GM12878 (cell line): Measurements from ENCODE around the gene DKKL1. TPM values are rescaled to one million over a fixed set of nuclear protein-coding genes. Genes with fewer than 3 reads are reported as not detected.

Experiments
- ATAC-seq: fragments of 200-7000 bp; cut with Tn5 transposase; 3 replicates; pipeline ENCODE4 v1.9.1; 2020; ENCODE audit warnings: mild to moderate bottlenecking, moderate library complexity
- BruUV-seq: library from RNA; stranded (reverse); fragments of 400-500 nt; replicated peaks from 2 replicates; lab custom pipeline; 2021; lab: Mats Ljungman, UMichigan
- CTCF ChIA-PET: fragments of 300-600 bp; sonication (Branson Sonifier 250); formaldehyde crosslinking; extraction: SDS; loops from one replicate; lab custom pipeline; 2021; ENCODE audit warnings: inconsistent platforms; lab: Yijun Ruan, JAX
- POLR2A ChIA-PET: fragments of 350-600 bp; formaldehyde crosslinking; extraction: SDS; loops from one replicate; lab custom pipeline; 2021; ENCODE audit warnings: inconsistent platforms; lab: Charles Lee
- RAD21 ChIA-PET: fragments of 300-600 bp; sonication (Branson Sonifier 250); formaldehyde crosslinking; loops from one replicate; lab custom pipeline; 2023; ENCODE audit warnings: antibody characterized with exemption; ENCODE audit not compliant: unreplicated experiment; lab: Charles Lee
- SMC1A ChIA-PET: fragments of 300-600 bp; sonication (Branson Sonifier 250); formaldehyde crosslinking; loops from one replicate; lab custom pipeline; 2023; ENCODE audit not compliant: unreplicated experiment, uncharacterized antibody; lab: Charles Lee
- DNase-seq: peaks from one replicate; pipeline ENCODE4 v3.0.0-alpha.2; 2011; ENCODE audit warnings: low read depth, low spot score
- FAIRE-seq: peaks from 3 replicates; lab custom pipeline; 2011; peaks lifted over from hg19 to GRCh38; lab: Jason Lieb, UNC
- H2AFZ ChIP-seq: 2 replicates; pipeline ENCODE4 v1.6.0; 2011; ENCODE audit warnings: low read depth, low read length, control low read depth; ENCODE audit not compliant: control insufficient read depth
- H3K27ac ChIP-seq: 2 replicates; pipeline ENCODE4 v1.5.1; 2011; ENCODE audit warnings: control low read depth; ENCODE audit not compliant: control insufficient read depth, insufficient read depth
- H3K27me3 ChIP-seq, 2 experiments: replicated peaks in 1 of 2; 2 replicates each; pipeline versions ENCODE4 v1.6.0 to v1.6.1; 2011; ENCODE audit warnings: low read length in 1 of 2; ENCODE audit not compliant: control insufficient read depth in 2 of 2, insufficient read depth in 2 of 2
- H3K36me3 ChIP-seq, 2 experiments: 2 replicates each; pipeline ENCODE4 v1.5.1; 2011; ENCODE audit warnings: low read length in 1 of 2; ENCODE audit not compliant: control insufficient read depth in 2 of 2, insufficient read depth in 2 of 2
- H3K4me1 ChIP-seq: 2 replicates; pipeline ENCODE4 v1.6.1; 2011; ENCODE audit warnings: mild to moderate bottlenecking, low read length, moderate library complexity, mixed read lengths; ENCODE audit not compliant: control insufficient read depth, insufficient read depth
- H3K4me2 ChIP-seq: 2 replicates; pipeline ENCODE4 v1.6.0; 2011; ENCODE audit warnings: control low read depth; ENCODE audit not compliant: control insufficient read depth, insufficient read depth
- H3K4me3 ChIP-seq: fragments of 200-600 bp; sonication (generic); 2 replicates; pipeline ENCODE4 v1.5.1; 2016
- H3K79me2 ChIP-seq: 2 replicates; pipeline ENCODE4 v1.6.0; 2011; ENCODE audit warnings: low read length; ENCODE audit not compliant: control insufficient read depth, insufficient read depth
- H3K9ac ChIP-seq: 2 replicates; pipeline ENCODE4 v1.8.0; 2011; ENCODE audit warnings: low read length, control low read depth, mixed read lengths; ENCODE audit not compliant: control insufficient read depth, insufficient read depth
- H3K9me3 ChIP-seq: replicated peaks from 3 replicates; pipeline ENCODE4 v1.5.1; 2011; ENCODE audit warnings: mild to moderate bottlenecking, low read length; ENCODE audit not compliant: control insufficient read depth, insufficient read depth
- H4K20me1 ChIP-seq: 2 replicates; pipeline ENCODE4 v1.6.0; 2011; ENCODE audit not compliant: control insufficient read depth, insufficient read depth
- CBX3 ChIP-seq: fragments of 200-600 bp; sonication (generic); IDR thresholded peaks from 2 replicates; pipeline ENCODE4 v1.6.1; 2016; ENCODE audit warnings: low read depth, borderline replicate concordance
- CREM ChIP-seq: IDR thresholded peaks from 2 replicates; pipeline ENCODE4 v1.6.1; 2014; ENCODE audit warnings: antibody characterized with exemption, low read depth
- ESRRA ChIP-seq: IDR thresholded peaks from 2 replicates; pipeline ENCODE4 v1.6.1; 2012; ENCODE audit warnings: mild to moderate bottlenecking, low read length, improper control_type of control experiment
- IRF4 ChIP-seq: IDR thresholded peaks from 2 replicates; pipeline ENCODE4 v1.6.1; 2011; ENCODE audit warnings: low read depth, low read length
- KDM1A ChIP-seq: fragments of 200-600 bp; sonication (generic); IDR thresholded peaks from 2 replicates; pipeline ENCODE4 v1.6.1; 2016; ENCODE audit warnings: borderline replicate concordance
- KLF5 ChIP-seq: fragments of 450-650 bp; IDR thresholded peaks from 2 replicates; pipeline ENCODE4 v1.6.1; 2014; ENCODE audit warnings: mild to moderate bottlenecking; ENCODE audit not compliant: partially characterized antibody
- NFIC ChIP-seq: IDR thresholded peaks from 2 replicates; pipeline ENCODE4 v1.6.1; 2012; ENCODE audit warnings: low read depth, mild to moderate bottlenecking, inconsistent platforms, low read length, moderate library complexity
- POLR2A ChIP-seq: IDR thresholded peaks from 2 replicates; pipeline ENCODE4 v1.6.1; 2011; ENCODE audit warnings: low read depth, mild to moderate bottlenecking, low read length
- RAD21 ChIP-seq: IDR thresholded peaks from 2 replicates; pipeline ENCODE4 v1.6.1; 2011; ENCODE audit warnings: mild to moderate bottlenecking, low read depth, low read length, moderate library complexity; ENCODE audit not compliant: insufficient read depth
- RELA ChIP-seq: fragments of 450-650 bp; IDR thresholded peaks from 2 replicates; pipeline ENCODE4 v1.8.0; 2014; ENCODE audit warnings: borderline replicate concordance; ENCODE audit not compliant: partially characterized antibody
- RFX5 ChIP-seq: IDR thresholded peaks from 2 replicates; pipeline ENCODE4 v1.6.1; 2011; ENCODE audit warnings: low read depth, low read length, improper control_type of control experiment
- SIN3A ChIP-seq: IDR thresholded peaks from 2 replicates; pipeline ENCODE4 v1.6.1; 2012; ENCODE audit warnings: low read depth, low read length, improper control_type of control experiment
- SMC3 ChIP-seq: IDR thresholded peaks from 2 replicates; pipeline ENCODE4 v1.6.1; 2011; ENCODE audit warnings: low read length, improper control_type of control experiment, borderline replicate concordance
- STAT1 ChIP-seq: fragments of 450-650 bp; conservative IDR thresholded peaks from 2 replicates; pipeline ENCODE4 v1.6.1; 2014; ENCODE audit warnings: antibody characterized with exemption, mild to moderate bottlenecking
- WGBS: methylation state at CpG from one replicate; pipeline ENCODE4 v1.1.6; 2016; ENCODE audit warnings: low lambda C conversion rate; ENCODE audit not compliant: insufficient replicate concordance, insufficient coverage; ENCODE audit errors: missing lambda C conversion rate; 5-methylcytosine and 5-hydroxymethylcytosine counted together
- in situ Hi-C: fragments of 300-500 bp; cut with MboI; formaldehyde crosslinking; loops from 9 replicates; pipeline ENCODE4 v1.14.3; 2018; ENCODE audit warnings: mixed read lengths
- intact Hi-C: fragments of 100-400 bp; cut with micrococcal nuclease; formaldehyde crosslinking; loops from one replicate; pipeline ENCODE4 v1.14.2; 2022; ENCODE audit not compliant: unreplicated experiment
- polyA plus RNA-seq, 11 experiments: library from polyadenylated mRNA; depleted of rRNA in 4 of 11; unstranded in 6 of 11; stranded (reverse) in 5 of 11; fragments of >200 nt; fragmentation: Nextera tagmentation in 4 of 11; fragmentation: Illumina TruSeq in 1 of 11; extraction: Ambion mirVana in 4 of 11; extraction: Trizol in 1 of 11; gene quantifications; 1 replicate in 1 of 11; 2 replicates in 10 of 11; pipeline versions ENCODE4 v1.2.1 to v1.2.3, GENCODE V29; 2011 to 2016; ENCODE audit warnings: inconsistent platforms in 2 of 11, missing spikeins in 2 of 11, low read depth in 1 of 11
- total RNA-seq, 4 experiments: library from RNA; depleted of rRNA in 3 of 4; stranded (reverse); fragments of >200 nt in 3 of 4; fragmentation: Illumina TruSeq in 1 of 4; extraction: Trizol in 1 of 4; gene quantifications; 2 replicates each; pipeline versions ENCODE4 v1.2.1 to v1.2.3, GENCODE V29; 2013 to 2021
- TF ChIP-seq, protein P1 (sequence below): IDR thresholded peaks from 2 replicates; pipeline ENCODE4 v1.6.1; 2011; ENCODE audit warnings: borderline replicate concordance, low read depth, mild to moderate bottlenecking, moderate library complexity, low read length; ENCODE audit not compliant: insufficient read depth, poor library complexity, severe bottlenecking
- TF ChIP-seq, protein P2 (sequence below): fragments of 450-650 bp; IDR thresholded peaks from 2 replicates; pipeline ENCODE4 v1.6.1; 2016; ENCODE audit warnings: mild to moderate bottlenecking, moderate library complexity, borderline replicate concordance

Gene DKKL1
- total and polyA plus RNA-seq, 10 of the 15 experiments (the other 5 are each of a cell fraction or from before 2014, with no cell fraction given): not detected

DNA sequence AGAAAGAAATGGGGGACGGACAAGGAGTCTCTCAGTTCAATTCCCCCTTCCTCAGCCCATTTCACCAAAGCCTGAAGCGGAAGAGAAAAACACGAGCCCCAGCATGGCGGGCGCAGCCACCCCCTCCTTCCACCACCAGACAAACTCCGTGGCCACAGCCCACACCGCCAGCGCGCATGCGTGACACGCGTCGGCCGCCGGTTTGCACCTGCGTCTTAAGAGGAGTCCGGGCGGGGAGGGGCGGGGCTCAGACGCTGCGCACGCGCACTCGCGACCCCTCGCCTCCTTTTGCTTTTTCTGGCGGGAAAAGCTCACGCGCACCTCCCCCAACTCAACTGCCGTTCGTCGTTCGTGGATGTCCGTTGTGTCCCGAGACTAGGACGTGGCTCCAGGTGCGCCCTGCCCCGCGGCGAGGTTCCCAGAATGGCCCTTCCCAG lies 24.3 kb downstream of the DKKL1 start, which contains the start of gene KASH5:
TSS of gene KASH5 (plus strand) at position 314 of the 437 bp plus-strand sequence. CDS start 2,635 bp downstream, outside the sequence.
- CTCF ChIA-PET: no interaction called here
- Histone ChIP-seq H4K20me1 (no peaks in the 10 kb centered on the region), H3K9me3 (no peaks in the 10 kb centered on the region), H3K9ac (no peak within 1 kb of the TSS), H2AFZ (no peak within 1 kb of the TSS)
- no peak for ATAC-seq
- in situ Hi-C loops: no loop called here
- TF ChIP-seq IRF4: no peak
- no peak for TF ChIP-seq CBX3
- TF ChIP-seq, protein P1, sequence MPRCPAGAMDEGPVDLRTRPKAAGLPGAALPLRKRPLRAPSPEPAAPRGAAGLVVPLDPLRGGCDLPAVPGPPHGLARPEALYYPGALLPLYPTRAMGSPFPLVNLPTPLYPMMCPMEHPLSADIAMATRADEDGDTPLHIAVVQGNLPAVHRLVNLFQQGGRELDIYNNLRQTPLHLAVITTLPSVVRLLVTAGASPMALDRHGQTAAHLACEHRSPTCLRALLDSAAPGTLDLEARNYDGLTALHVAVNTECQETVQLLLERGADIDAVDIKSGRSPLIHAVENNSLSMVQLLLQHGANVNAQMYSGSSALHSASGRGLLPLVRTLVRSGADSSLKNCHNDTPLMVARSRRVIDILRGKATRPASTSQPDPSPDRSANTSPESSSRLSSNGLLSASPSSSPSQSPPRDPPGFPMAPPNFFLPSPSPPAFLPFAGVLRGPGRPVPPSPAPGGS: no peak
- TF ChIP-seq, protein P2, sequence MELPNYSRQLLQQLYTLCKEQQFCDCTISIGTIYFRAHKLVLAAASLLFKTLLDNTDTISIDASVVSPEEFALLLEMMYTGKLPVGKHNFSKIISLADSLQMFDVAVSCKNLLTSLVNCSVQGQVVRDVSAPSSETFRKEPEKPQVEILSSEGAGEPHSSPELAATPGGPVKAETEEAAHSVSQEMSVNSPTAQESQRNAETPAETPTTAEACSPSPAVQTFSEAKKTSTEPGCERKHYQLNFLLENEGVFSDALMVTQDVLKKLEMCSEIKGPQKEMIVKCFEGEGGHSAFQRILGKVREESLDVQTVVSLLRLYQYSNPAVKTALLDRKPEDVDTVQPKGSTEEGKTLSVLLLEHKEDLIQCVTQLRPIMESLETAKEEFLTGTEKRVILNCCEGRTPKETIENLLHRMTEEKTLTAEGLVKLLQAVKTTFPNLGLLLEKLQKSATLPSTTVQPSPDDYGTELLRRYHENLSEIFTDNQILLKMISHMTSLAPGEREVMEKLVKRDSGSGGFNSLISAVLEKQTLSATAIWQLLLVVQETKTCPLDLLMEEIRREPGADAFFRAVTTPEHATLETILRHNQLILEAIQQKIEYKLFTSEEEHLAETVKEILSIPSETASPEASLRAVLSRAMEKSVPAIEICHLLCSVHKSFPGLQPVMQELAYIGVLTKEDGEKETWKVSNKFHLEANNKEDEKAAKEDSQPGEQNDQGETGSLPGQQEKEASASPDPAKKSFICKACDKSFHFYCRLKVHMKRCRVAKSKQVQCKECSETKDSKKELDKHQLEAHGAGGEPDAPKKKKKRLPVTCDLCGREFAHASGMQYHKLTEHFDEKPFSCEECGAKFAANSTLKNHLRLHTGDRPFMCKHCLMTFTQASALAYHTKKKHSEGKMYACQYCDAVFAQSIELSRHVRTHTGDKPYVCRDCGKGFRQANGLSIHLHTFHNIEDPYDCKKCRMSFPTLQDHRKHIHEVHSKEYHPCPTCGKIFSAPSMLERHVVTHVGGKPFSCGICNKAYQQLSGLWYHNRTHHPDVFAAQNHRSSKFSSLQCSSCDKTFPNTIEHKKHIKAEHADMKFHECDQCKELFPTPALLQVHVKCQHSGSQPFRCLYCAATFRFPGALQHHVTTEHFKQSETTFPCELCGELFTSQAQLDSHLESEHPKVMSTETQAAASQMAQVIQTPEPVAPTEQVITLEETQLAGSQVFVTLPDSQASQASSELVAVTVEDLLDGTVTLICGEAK: no peak
- TF ChIP-seq RFX5: no peak
- TF ChIP-seq CREM: no peak
- no peak for TF ChIP-seq KDM1A
- TF ChIP-seq POLR2A: no peak
- TF ChIP-seq RELA: no peak
- no peak for TF ChIP-seq RAD21
- no peak for TF ChIP-seq SMC3
- TF ChIP-seq STAT1: no peak
- TF ChIP-seq NFIC: no peak
- no peak for TF ChIP-seq SIN3A
- TF ChIP-seq ESRRA: no peak
- TF ChIP-seq KLF5: no peak
- TF ChIP-seq, all 136 proteins: peak for 0
- FAIRE-seq (no peak), DNase-seq (no peak)
- SMC1A ChIA-PET: interaction anchor here (0.7 kb wide), 1 partner anchor 8 kb away, joined by 3 read pairs; no protein-coding TSS in a partner anchor
- 88% methylated on average over 24 of the region's 40 CpGs for WGBS
- POLR2A ChIA-PET: interaction anchor here (0.6 to 0.7 kb wide), 2 partner anchors 48 to 62 kb away, joined by 3 to 4 read pairs; no protein-coding TSS in a partner anchor
- no peak within 1 kb of the TSS for H3K27ac ChIP-seq
- RAD21 ChIA-PET: interaction anchor here (0.8 kb wide), 1 partner anchor 39 kb away, joined by 3 read pairs; no protein-coding TSS in a partner anchor
- no peak within 1 kb of the TSS for H3K4me3 ChIP-seq
- H3K4me1 ChIP-seq: no peaks in the 10 kb centered on the region
- H3K4me2 ChIP-seq: no peak within 1 kb of the TSS
- no peaks in the 10 kb centered on the region for H3K79me2 ChIP-seq
- no TSS peak for BruUV-seq
- H3K27me3 ChIP-seq: no peaks in the 10 kb centered on the region
- no peaks in the 10 kb centered on the region for H3K36me3 ChIP-seq
- intact Hi-C loops: no loop called here
